IPS-15b (cell line): ENCODE data around the gene G6PC2.
"Not testable (repeated sequence)": the region's sequence is repeated elsewhere in the genome, so short reads cannot be mapped to it uniquely, and the experiment has no call there.

Experiments used
- H3K27me3 ChIP-seq: one replicate; pipeline ENCODE4 v1.6.1; 2013; ENCODE audit warnings: low read length; ENCODE audit not compliant: control insufficient read depth, insufficient read depth
- H3K36me3 ChIP-seq: one replicate; pipeline ENCODE4 v1.6.1; 2013; ENCODE audit warnings: low read length; ENCODE audit not compliant: control insufficient read depth, insufficient read depth
- H3K4me1 ChIP-seq: one replicate; pipeline ENCODE4 v1.6.1; 2013; ENCODE audit warnings: mild to moderate bottlenecking, low read length; ENCODE audit not compliant: control insufficient read depth, insufficient read depth
- H3K4me3 ChIP-seq: one replicate; pipeline ENCODE4 v1.5.1; 2013; ENCODE audit warnings: low read depth, low read length
- H3K9ac ChIP-seq: one replicate; pipeline ENCODE4 v1.6.1; 2013; ENCODE audit warnings: low read depth, mild to moderate bottlenecking, low read length
- H3K9me3 ChIP-seq: one replicate; pipeline ENCODE4 v1.6.1; 2013; ENCODE audit warnings: mild to moderate bottlenecking, low read length; ENCODE audit not compliant: control insufficient read depth, insufficient read depth

G6PC2 gene

DNA sequence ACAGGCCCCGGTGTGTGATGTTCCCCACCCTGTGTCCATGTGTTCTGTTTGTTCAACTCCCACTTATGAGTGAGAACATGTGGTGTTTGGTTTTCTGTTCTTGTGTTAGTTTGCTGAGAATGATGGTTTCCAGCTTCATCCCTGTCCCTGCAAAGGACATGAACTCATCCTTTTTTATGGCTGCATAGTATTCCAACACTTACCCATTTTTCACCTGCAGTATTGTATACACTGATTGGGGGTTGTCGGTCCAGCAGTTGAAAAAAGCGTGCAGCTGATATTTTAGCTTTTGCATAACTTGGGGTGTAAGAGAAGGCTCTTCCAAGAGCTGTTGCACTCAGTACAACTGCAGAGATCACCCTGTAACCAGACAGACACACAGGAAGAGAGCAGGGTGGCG lies 31.1 kb downstream of the G6PC2 start:
- H3K36me3 ChIP-seq, H3K9ac ChIP-seq, H3K4me1 ChIP-seq, H3K4me3 ChIP-seq, H3K9me3 ChIP-seq, H3K27me3 ChIP-seq: not testable (repeated sequence)

DNA sequence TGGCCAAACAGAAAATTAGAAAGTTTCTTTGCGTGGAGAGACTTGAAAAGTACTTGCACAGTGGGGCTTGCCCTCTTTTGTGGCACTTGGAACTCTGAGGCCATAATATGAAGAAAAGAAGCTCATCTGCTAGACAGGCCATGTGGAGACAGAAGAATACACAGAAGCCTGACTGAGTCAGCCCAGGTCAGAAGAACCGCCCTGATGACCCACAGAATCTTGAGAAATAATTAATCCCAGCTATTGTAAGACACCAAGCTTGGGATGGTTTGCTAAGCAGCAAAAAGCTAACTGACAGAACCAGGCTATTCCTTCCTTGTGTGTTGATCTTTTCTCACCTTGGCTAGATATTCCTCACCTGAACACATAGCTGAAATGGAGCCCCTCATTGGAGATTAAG lies 33.7 kb downstream of the G6PC2 start:
- Histone ChIP-seq H3K9me3 (no peaks in the 10 kb centered on the region), H3K27me3 (no peaks in the 10 kb centered on the region), H3K36me3 (no peaks in the 10 kb centered on the region), H3K9ac (no peak overlapping the region), H3K4me1 (no peaks in the 10 kb centered on the region), H3K4me3 (no peak overlapping the region)

DNA sequence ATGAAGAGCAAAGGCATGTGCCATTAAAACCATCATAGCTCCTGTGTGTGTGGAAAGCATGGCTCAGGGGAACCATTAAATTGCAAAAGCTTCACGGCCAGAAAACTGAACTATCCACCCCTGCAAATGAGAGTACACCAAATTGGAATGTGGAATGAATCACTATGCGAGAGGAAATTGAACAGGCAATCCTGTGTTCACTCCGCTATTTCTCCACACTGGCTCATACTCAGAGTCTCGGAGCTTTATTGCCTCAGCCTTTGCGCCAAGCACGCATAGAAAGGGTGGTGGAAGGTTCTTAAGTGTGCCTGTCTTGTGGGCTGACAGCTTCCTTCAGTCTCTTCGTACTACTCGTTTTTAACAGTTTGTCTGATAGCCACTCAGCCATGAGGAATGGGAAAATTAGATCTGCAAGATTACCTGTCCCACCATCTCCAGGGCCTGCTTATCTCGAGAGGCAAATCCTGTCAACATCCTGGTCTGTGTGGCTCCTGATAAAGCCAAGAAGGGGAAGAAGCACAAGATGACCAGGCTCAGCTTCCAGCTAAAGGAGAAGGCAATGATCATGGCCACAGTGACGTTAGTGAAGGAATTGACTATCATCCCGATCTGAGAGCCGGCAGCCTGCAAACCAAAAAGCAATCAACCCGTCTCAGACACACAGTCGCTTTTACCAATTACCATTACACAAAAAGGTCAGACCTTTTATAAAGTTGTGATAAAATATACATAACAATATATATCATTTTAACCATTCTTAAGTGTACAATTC lies 34.9 kb downstream of the G6PC2 start:
- Histone ChIP-seq H3K9me3 (no peaks in the 10 kb centered on the region), H3K4me1 (no peaks in the 10 kb centered on the region), H3K36me3 (no peaks in the 10 kb centered on the region), H3K4me3 (no peak overlapping the region), H3K27me3 (no peaks in the 10 kb centered on the region), H3K9ac (no peak overlapping the region)

DNA sequence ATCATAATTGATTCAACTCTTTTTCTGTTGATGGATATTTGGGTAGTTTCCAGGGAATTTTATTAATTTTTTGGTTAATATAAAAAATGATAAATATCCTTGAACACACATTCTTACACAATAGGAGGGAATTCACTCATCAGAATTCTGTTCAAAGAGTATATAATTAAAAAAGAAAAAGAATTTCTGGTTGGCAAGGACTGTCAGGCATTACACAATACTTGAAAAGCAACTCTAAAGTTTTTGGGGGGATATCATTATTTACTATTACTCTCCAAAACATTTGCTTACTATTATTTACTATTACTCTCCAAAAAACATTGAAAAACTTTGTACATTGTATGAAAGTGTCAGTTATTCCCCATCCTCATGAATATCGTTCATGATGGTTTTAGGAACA lies 38.0 kb downstream of the G6PC2 start:
- Histone ChIP-seq H3K4me3 (no peak overlapping the region), H3K27me3 (no peaks in the 10 kb centered on the region), H3K9ac (no peak overlapping the region), H3K9me3 (no peaks in the 10 kb centered on the region), H3K36me3 (no peaks in the 10 kb centered on the region), H3K4me1 (no peaks in the 10 kb centered on the region)

DNA sequence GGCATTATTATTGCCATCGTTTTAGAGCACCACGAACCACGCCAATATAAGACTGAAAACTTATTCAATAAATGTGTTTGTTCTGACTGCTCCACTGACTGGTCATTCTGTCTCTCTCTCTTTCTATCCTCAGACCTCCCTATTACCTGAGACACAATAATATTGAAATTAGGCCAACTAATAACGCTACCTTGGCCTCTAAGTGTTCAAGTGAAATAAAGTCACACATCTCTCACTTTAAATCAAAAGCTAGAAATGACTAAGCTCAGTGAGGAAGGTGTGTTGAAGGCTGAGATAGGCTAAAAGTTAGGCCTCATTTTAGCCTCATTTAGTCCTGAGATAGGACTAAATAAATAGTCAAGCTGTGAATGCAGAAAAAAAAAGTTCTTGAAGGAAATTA lies 38.8 kb downstream of the G6PC2 start:
- no peaks in the 10 kb centered on the region for H3K4me1 ChIP-seq
- H3K4me3 ChIP-seq = no peak overlapping the region
- H3K27me3 ChIP-seq = no peaks in the 10 kb centered on the region
- H3K9me3 ChIP-seq = no peaks in the 10 kb centered on the region
- no peaks in the 10 kb centered on the region for H3K36me3 ChIP-seq
- no peak overlapping the region for H3K9ac ChIP-seq

DNA sequence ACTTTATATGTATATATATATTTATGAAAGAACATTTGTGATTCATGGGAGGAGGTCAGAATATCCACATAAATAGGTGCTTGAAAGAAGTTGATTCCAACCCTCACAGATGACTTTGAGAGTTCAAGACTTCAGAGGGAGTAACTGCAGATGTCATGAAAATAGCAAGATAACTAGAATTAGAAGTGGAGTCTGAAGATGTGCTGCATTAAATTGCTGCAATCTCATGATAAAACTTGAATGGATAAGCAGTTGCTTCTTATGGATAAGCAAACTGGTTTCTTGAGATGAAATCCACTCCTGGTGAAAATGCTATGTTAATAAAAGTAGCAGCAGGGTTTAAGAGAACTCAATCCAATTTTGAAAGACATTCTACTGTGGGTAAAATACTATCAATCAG lies 40.2 kb downstream of the G6PC2 start:
- no peaks in the 10 kb centered on the region for H3K4me1 ChIP-seq
- H3K9ac ChIP-seq = no peak overlapping the region
- H3K9me3 ChIP-seq = no peaks in the 10 kb centered on the region
- no peaks in the 10 kb centered on the region for H3K36me3 ChIP-seq
- no peaks in the 10 kb centered on the region for H3K27me3 ChIP-seq
- no peak overlapping the region for H3K4me3 ChIP-seq

DNA sequence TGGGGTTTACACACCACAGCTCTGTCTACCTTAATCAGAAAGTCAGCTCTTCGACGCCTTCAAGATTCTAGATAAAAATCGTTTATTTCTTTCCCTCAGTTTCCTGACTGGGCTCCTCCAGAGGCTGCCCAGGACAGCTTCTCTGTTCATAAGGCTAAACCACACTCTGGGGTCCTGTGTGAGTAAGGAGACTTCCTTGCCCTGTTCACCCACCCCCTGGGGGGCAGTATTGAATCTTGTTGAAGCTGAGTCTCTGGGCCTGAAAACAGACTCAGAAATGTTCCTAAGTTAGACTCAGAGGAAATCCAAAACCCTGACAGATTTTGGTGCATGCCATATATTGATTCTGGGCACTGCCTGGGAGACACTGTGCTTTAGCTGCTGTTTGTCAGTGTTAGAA lies 43.0 kb downstream of the G6PC2 start:
- H3K9me3 ChIP-seq = no peaks in the 10 kb centered on the region
- no peaks in the 10 kb centered on the region for H3K4me1 ChIP-seq
- H3K36me3 ChIP-seq = no peaks in the 10 kb centered on the region
- H3K9ac ChIP-seq = no peak overlapping the region
- no peaks in the 10 kb centered on the region for H3K27me3 ChIP-seq
- no peak overlapping the region for H3K4me3 ChIP-seq

DNA sequence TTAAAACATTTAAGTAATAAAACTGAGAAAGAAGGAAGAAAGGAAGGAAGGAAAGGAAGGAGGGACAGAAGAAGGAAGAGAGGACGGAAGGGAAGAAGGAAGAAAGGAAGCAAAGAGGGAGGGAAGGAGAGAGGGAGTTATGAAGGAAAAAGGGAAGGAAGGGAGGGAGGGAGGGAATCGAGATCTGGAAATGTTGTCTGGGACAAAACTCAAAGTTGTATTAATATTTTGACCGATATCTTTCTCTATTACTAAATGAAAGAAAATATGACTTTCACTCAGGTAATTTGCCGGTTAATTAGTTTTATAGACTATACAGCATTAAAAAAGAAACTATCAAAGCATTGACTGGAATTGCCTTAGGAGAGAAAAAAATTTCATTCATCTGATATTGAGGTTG lies 44.4 kb downstream of the G6PC2 start:
- Histone ChIP-seq H3K9ac (no peak overlapping the region), H3K4me1 (no peaks in the 10 kb centered on the region), H3K4me3 (no peak overlapping the region), H3K9me3 (no peaks in the 10 kb centered on the region), H3K36me3 (no peaks in the 10 kb centered on the region), H3K27me3 (no peaks in the 10 kb centered on the region)

DNA sequence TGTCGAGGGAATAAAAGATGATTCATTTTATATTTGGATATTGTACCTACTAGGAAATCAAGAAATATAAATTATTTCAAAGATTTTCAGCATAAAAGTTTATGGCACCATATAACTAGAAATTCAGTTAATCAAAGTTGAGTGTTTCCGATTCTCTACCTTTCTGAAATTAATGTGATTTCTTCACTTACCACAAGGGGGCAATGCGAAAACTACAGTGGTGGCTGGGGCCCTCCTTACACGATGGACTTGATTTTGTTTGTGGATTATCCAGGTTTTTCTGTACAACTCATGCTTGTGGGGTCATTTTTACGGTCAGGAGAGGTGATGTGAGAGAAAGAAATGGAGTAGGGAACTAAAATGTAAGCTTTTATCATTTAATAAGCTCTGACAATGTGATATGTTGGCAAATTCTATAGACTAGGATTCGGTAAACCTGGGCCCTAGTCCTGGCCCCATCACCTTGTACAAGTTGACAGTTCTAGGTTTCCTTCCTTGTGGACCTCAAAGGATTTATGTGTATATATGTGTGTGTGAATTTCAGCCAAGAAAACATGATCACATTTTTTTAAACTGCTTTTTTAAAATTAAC lies 47.6 kb downstream of the G6PC2 start:
- Histone ChIP-seq H3K9me3 (no peaks in the 10 kb centered on the region), H3K4me1 (no peaks in the 10 kb centered on the region), H3K27me3 (no peaks in the 10 kb centered on the region), H3K9ac (no peak overlapping the region), H3K4me3 (no peak overlapping the region), H3K36me3 (no peaks in the 10 kb centered on the region)

DNA sequence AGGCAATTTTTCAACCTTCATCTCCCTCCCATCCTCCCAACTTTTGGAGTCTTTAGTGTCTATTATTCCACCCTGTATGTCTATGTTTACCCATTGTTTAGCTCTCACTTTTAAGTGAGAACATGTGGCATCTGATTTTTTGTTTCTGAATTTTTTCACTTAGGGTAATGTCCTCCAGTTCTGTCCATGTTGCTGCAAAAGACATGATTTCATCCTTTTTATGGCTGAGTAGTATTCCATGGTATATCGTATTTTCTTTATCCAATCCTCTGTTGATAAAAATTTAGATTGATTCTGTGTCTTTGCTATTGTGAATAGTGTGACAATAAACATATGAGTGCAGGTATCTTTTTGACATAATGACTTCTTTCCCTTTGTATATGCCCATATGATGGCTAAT lies 48.2 kb downstream of the G6PC2 start:
- Histone ChIP-seq H3K4me3 (no peak overlapping the region), H3K4me1 (no peaks in the 10 kb centered on the region), H3K36me3 (no peaks in the 10 kb centered on the region), H3K9me3 (no peaks in the 10 kb centered on the region), H3K9ac (no peak overlapping the region), H3K27me3 (no peaks in the 10 kb centered on the region)

DNA sequence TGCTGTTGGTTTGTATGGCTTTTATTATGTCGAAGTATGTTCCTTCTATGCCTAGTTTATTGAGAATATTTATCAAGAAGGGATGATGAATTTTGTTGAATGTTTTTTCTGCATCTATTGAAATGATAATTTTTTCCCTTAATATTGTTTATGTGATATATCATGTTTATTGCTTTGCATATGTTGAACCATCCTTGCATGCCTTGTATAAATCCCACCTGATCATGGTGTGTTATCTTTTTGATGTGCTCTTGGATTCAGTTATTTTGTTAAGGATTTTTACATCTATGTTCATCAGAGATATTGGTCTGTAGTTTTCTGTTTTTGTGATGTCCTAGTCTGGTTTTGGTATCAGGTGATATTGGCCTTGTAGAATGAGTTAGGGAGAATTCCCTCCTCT lies 50.8 kb downstream of the G6PC2 start:
- Histone ChIP-seq H3K27me3 (no peaks in the 10 kb centered on the region), H3K9me3 (no peaks in the 10 kb centered on the region), H3K36me3 (no peaks in the 10 kb centered on the region), H3K4me1 (no peaks in the 10 kb centered on the region), H3K4me3 (no peak overlapping the region), H3K9ac (no peak overlapping the region)

DNA sequence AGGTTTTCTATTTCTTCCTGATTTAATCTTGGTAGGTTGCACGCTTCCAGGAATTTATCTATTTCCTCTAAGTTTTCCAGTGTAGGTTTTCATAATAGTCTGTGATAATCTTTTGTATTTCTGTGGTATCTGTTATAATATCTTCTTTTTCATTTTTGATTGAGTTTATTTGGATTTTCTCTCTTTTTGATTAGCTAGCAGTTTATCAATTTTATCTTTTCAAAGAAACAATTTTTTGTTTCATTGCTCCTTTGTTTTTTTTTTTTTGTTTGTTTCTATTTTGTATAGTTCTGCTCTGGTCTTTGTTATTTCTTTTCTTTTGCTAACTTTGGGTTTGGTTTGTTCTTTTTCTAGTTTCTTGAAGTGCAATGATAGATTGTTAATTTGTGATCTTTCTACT lies 51.3 kb downstream of the G6PC2 start:
- Histone ChIP-seq H3K27me3 (no peaks in the 10 kb centered on the region), H3K4me1 (no peaks in the 10 kb centered on the region), H3K9ac (no peak overlapping the region), H3K9me3 (no peaks in the 10 kb centered on the region), H3K36me3 (no peaks in the 10 kb centered on the region), H3K4me3 (no peak overlapping the region)
